ENCODE results near the gene APOL1. TPM values are rescaled to one million over a fixed set of nuclear protein-coding genes. Genes with fewer than 3 reads are reported as not detected.
A peak's percentile ranks its signal among the peaks of the same experiment; 100 is the strongest.

Gene APOL1
- total and polyA plus RNA-seq, 2 of the 13 experiments (the other 11 are each of a cell fraction or from before 2014, with no cell fraction given), result 20.3 to 75.0 TPM

- TF ChIP-seq TRIM22 (IDR thresholded peaks at IDR 0.05) (no peak), BHLHE40 (IDR thresholded peaks at IDR 0.05; ENCODE audit: low read length) (no peak), CEBPB (IDR thresholded peaks at IDR 0.05; ENCODE audit: borderline replicate concordance, low read depth, low read length) (peak; percentile 99), KLF6 (CRISPR knock-in tag; IDR thresholded peaks at IDR 0.05) (0 out of 2 replicates have a peak, but pooled peaks have one; percentile 49), POGK (CRISPR knock-in tag; conservative IDR thresholded peaks at IDR 0.05) (0 out of 2 replicates have a peak, but pooled peaks have one; percentile 41), LCORL (IDR thresholded peaks at IDR 0.05) (peak; percentile 71), LCORL (CRISPR knock-in tag; IDR thresholded peaks at IDR 0.05) (peak; percentile 65; the same call in 1 of the 2 replicates), ZNF24 (IDR thresholded peaks at IDR 0.05) (no peak), ZNF12 (CRISPR knock-in tag; IDR thresholded peaks at IDR 0.05) (0 out of 2 replicates have a peak, but pooled peaks have one; percentile 34), TSC22D2 (CRISPR knock-in tag; IDR thresholded peaks at IDR 0.05; ENCODE audit: borderline replicate concordance) (no peak), ZNF17 (CRISPR knock-in tag; IDR thresholded peaks at IDR 0.05) (no peak), FOXK1 (CRISPR knock-in tag; IDR thresholded peaks at IDR 0.05; ENCODE audit: borderline replicate concordance, low read depth) (peak; percentile 87; the same call in 1 of the 2 replicates), PPARG (CRISPR knock-in tag; conservative IDR thresholded peaks at IDR 0.05) (peak; percentile 46; the same call in 1 of the 2 replicates), MIXL1 (CRISPR knock-in tag; IDR thresholded peaks at IDR 0.05) (peak; percentile 76; the same call in 1 of the 2 replicates), ZBTB2 (CRISPR knock-in tag; IDR thresholded peaks at IDR 0.05; ENCODE audit: low read depth) (no peak), ZNF83 (CRISPR knock-in tag; IDR thresholded peaks at IDR 0.05; ENCODE audit: borderline replicate concordance) (no peak), FOXK2 (IDR thresholded peaks at IDR 0.05) (peak; percentile 71), ZNF776 (CRISPR knock-in tag; IDR thresholded peaks at IDR 0.05) (no peak), ERF (CRISPR knock-in tag; IDR thresholded peaks at IDR 0.05) (peak; percentile 67; the same call in 1 of the 2 replicates), MAFF (IDR thresholded peaks at IDR 0.05; ENCODE audit: low read depth, low read length) (no peak), JUN (CRISPR knock-in tag; IDR thresholded peaks at IDR 0.05) (0 out of 2 replicates have a peak, but pooled peaks have one; percentile 57), ZBTB20 (CRISPR knock-in tag; IDR thresholded peaks at IDR 0.05; ENCODE audit: borderline replicate concordance, low read depth) (0 out of 2 replicates have a peak, but pooled peaks have one; percentile 37), ZFX (CRISPR knock-in tag; IDR thresholded peaks at IDR 0.05; ENCODE audit: low read depth) (0 out of 2 replicates have a peak, but pooled peaks have one; percentile 7), HDAC2 (CRISPR knock-in tag; IDR thresholded peaks at IDR 0.05) (peak; percentile 82; the same call in 1 of the 2 replicates), HMGXB4 (CRISPR knock-in tag; IDR thresholded peaks at IDR 0.05; ENCODE audit: borderline replicate concordance in 1 of 2, low read depth in 1 of 2) (peak in 1 of 2 experiments; percentile 41; a peak in 2 of 4 replicates), CCAR2 (optimal IDR thresholded peaks at IDR 0.05; ENCODE audit: low read depth, low read length) (no peak)
These were observed 26.3 kb downstream of the APOL1 start (continued) for GRCh38 chr22:36279219-36279666.
